CD4-positive, alpha-beta T cell (primary cell): ENCODE data around the gene FANCL. TPM values are rescaled to one million over a fixed set of nuclear protein-coding genes. Genes with fewer than 3 reads are reported as not detected.
A peak's percentile ranks its signal among the peaks of the same experiment; 100 is the strongest.

Experiments used
- ATAC-seq: fragments of 200-7000 bp; cut with Tn5 transposase; one replicate; pipeline ENCODE4 v1.10.0; 2022; ENCODE audit warnings: mild to moderate bottlenecking; ENCODE audit not compliant: poor library complexity
- CTCF ChIA-PET: fragments of 350-600 bp; sonication (Branson Sonifier 250); formaldehyde crosslinking; loops from one replicate; lab custom pipeline; 2021; ENCODE audit warnings: antibody characterized with exemption, inconsistent platforms; lab: Charles Lee
- POLR2A ChIA-PET: fragments of 350-600 bp; sonication (Branson Sonifier 250); formaldehyde crosslinking; loops from one replicate; lab custom pipeline; 2021; ENCODE audit warnings: antibody characterized with exemption, inconsistent platforms; lab: Charles Lee
- DNase-seq, 14 experiments: peaks; one replicate each; pipeline ENCODE4 v3.0.0-alpha.2; 2013 to 2020; ENCODE audit warnings: mixed read lengths in 2 of 14
- H3K27ac ChIP-seq, 2 donors: one replicate each; pipeline versions ENCODE4 v1.5.1 to v1.7.0; 2013; ENCODE audit warnings: low read length in 2 of 2, low read depth in 1 of 2, mild to moderate bottlenecking in 1 of 2
- H3K27me3 ChIP-seq, 2 experiments: 1 replicate in 1 of 2; 2 replicates in 1 of 2; pipeline versions ENCODE4 v1.6.1 to v1.7.0; 2013; ENCODE audit warnings: low read length in 2 of 2, control low read depth in 1 of 2, mild to moderate bottlenecking in 1 of 2, moderate library complexity in 1 of 2; ENCODE audit not compliant: insufficient read depth in 2 of 2, control insufficient read depth in 1 of 2
- H3K36me3 ChIP-seq: one replicate; pipeline ENCODE4 v1.6.1; 2013; ENCODE audit warnings: low read length, control low read depth; ENCODE audit not compliant: insufficient read depth
- H3K4me1 ChIP-seq: one replicate; pipeline ENCODE4 v1.6.1; 2013; ENCODE audit warnings: low read length, control low read depth; ENCODE audit not compliant: insufficient read depth
- H3K4me3 ChIP-seq: one replicate; pipeline ENCODE4 v1.5.1; 2013; ENCODE audit warnings: mild to moderate bottlenecking, low read length, moderate library complexity
- H3K9me3 ChIP-seq, 2 experiments: 1 replicate in 1 of 2; 2 replicates in 1 of 2; pipeline versions ENCODE4 v1.6.1 to v1.7.0; 2013; ENCODE audit warnings: low read length in 2 of 2, mild to moderate bottlenecking in 2 of 2, control low read depth in 1 of 2, moderate library complexity in 1 of 2; ENCODE audit not compliant: control insufficient read depth in 1 of 2, insufficient read depth in 1 of 2
- H3K27ac Mint-ChIP-seq: one replicate; pipeline ENCODE4 v1.8.0; 2020; ENCODE audit warnings: mixed read lengths
- H3K27me3 Mint-ChIP-seq: one replicate; pipeline ENCODE4 v1.8.0; 2021; ENCODE audit warnings: mixed read lengths
- H3K36me3 Mint-ChIP-seq: one replicate; pipeline ENCODE4 v1.8.0; 2021; ENCODE audit warnings: low read depth, mixed read lengths
- H3K4me1 Mint-ChIP-seq: one replicate; pipeline ENCODE4 v1.8.0; 2021; ENCODE audit warnings: low read depth, mixed read lengths
- H3K4me3 Mint-ChIP-seq: one replicate; pipeline ENCODE4 v1.8.0; 2020; ENCODE audit warnings: mild to moderate bottlenecking, mixed read lengths
- H3K9me3 Mint-ChIP-seq: one replicate; pipeline ENCODE4 v1.8.0; 2020; ENCODE audit warnings: mixed read lengths
- CTCF ChIP-seq: fragments of 200-600 bp; IDR thresholded peaks from one replicate; pipeline ENCODE4 v1.8.0; 2022; ENCODE audit warnings: antibody characterized with exemption, mild to moderate bottlenecking
- intact Hi-C, 2 experiments: fragments of 100-400 bp; cut with DNase I in 1 of 2; cut with micrococcal nuclease in 1 of 2; formaldehyde crosslinking; loops; one replicate each; pipeline versions ENCODE4 v1.15.1 to v1.9.0; 2023 to 2025; cut with DNase I, micrococcal nuclease
- total RNA-seq, 174 experiments: library from RNA in 2 of 174; stranded (reverse) in 2 of 174; gene quantifications; one replicate each; pipeline ENCODE4 v1.2.3 and lab custom pipeline; 2021 to 2026

The FANCL gene
- total RNA-seq, 2 experiments from 2014 or later, result 4.6 to 5.5 TPM

GRCh38 chr2:58239243-58239925, 1.7 kb downstream of the FANCL start:
- ATAC-seq (no peak), DNase-seq (no peak)
- H3K27ac Mint-ChIP-seq, result no peak overlapping the region
- CTCF ChIA-PET, result no interaction called here
- Histone ChIP-seq H3K27ac (no peak overlapping the region), H3K36me3 (no peaks in the 10 kb centered on the region), H3K9me3 (no peaks in the 10 kb centered on the region), H3K4me3 (no peak overlapping the region), H3K27me3 (no peaks in the 10 kb centered on the region), H3K4me1 (peaks cover 4% of the 10 kb centered on the region)
- intact Hi-C loops, result no loop called here
- no peaks in the 10 kb centered on the region for H3K9me3 Mint-ChIP-seq
- H3K36me3 Mint-ChIP-seq, result peaks cover 8% of the 10 kb centered on the region
- no peaks in the 10 kb centered on the region for H3K27me3 Mint-ChIP-seq
- TF ChIP-seq CTCF, result no peak
- POLR2A ChIA-PET, result no interaction called here
- peaks cover 39% of the 10 kb centered on the region for H3K4me1 Mint-ChIP-seq
- H3K4me3 Mint-ChIP-seq, result peak overlapping the region; percentile 39

GRCh38 chr2:58237741-58238140, 3.4 kb downstream of the FANCL start:
- CTCF ChIA-PET, result interaction anchor here (0.7 kb wide), 1 partner anchor 244 kb away, joined by 3 read pairs; no protein-coding TSS in a partner anchor
- Mint-ChIP-seq H3K9me3 (no peaks in the 10 kb centered on the region), H3K4me3 (no peak overlapping the region)

GRCh38 chr2:58235984-58236383, 5.1 kb downstream of the FANCL start:
- H3K27ac Mint-ChIP-seq, result no peak overlapping the region
- DNase-seq, result no peak
- H3K9me3 Mint-ChIP-seq, result no peaks in the 10 kb centered on the region
- Histone ChIP-seq H3K36me3 (no peaks in the 10 kb centered on the region), H3K4me3 (no peak overlapping the region), H3K27me3 (no peaks in the 10 kb centered on the region), H3K4me1 (no peaks in the 10 kb centered on the region), H3K27ac (no peak overlapping the region), H3K9me3 (no peaks in the 10 kb centered on the region)
- no peaks in the 10 kb centered on the region for H3K27me3 Mint-ChIP-seq
- ChIA-PET POLR2A (no interaction called here), CTCF (no interaction called here)
- H3K4me3 Mint-ChIP-seq, result no peak overlapping the region
- no peak for ATAC-seq
- peaks cover 5% of the 10 kb centered on the region for H3K36me3 Mint-ChIP-seq
- peaks cover 35% of the 10 kb centered on the region for H3K4me1 Mint-ChIP-seq
- intact Hi-C loops, result no loop called here
- TF ChIP-seq CTCF, result no peak

More at GRCh38 chr2:58237741-58238140, 3.4 kb downstream of the FANCL start:
- H3K36me3 Mint-ChIP-seq, result peaks cover 8% of the 10 kb centered on the region
- no peaks in the 10 kb centered on the region for H3K27me3 Mint-ChIP-seq
- H3K27ac Mint-ChIP-seq, result peak overlapping the region; percentile 29
- Histone ChIP-seq H3K9me3 (no peaks in the 10 kb centered on the region), H3K36me3 (no peaks in the 10 kb centered on the region), H3K4me3 (no peak overlapping the region), H3K4me1 (peaks cover 4% of the 10 kb centered on the region), H3K27me3 (no peaks in the 10 kb centered on the region), H3K27ac (no peak overlapping the region)
- intact Hi-C loops, result no loop called here
- TF ChIP-seq CTCF, result no peak
- ATAC-seq (no peak), DNase-seq (no peak)
- peaks cover 39% of the 10 kb centered on the region for H3K4me1 Mint-ChIP-seq
- POLR2A ChIA-PET, result no interaction called here
